Activated naive CD4-positive, alpha-beta T cell treated with anti-CD3 and anti-CD28 coated beads, Interleukin-2, amount 10 ng/mL, durations not matched to agents 7 days and 5 days (primary cell): Measurements from ENCODE around the gene NEK9.
"Not testable (repeated sequence)": the region's sequence is repeated elsewhere in the genome, so short reads cannot be mapped to it uniquely, and the experiment has no call there.

ENCODE experiments used
- CTCF ChIA-PET: fragments of 350-600 bp; sonication (Branson Sonifier 250); formaldehyde crosslinking; loops from one replicate; lab custom pipeline; 2021; ENCODE audit warnings: antibody characterized with exemption; lab: Charles Lee
- DNase-seq: peaks from one replicate; pipeline ENCODE4 v3.0.0-alpha.2; 2020
- H3K27ac Mint-ChIP-seq: one replicate; pipeline ENCODE4 v1.8.0; 2021; ENCODE audit warnings: mild to moderate bottlenecking, moderate library complexity, mixed read lengths
- H3K27me3 Mint-ChIP-seq: one replicate; pipeline ENCODE4 v1.8.0; 2021; ENCODE audit warnings: mild to moderate bottlenecking, mixed read lengths
- H3K36me3 Mint-ChIP-seq: one replicate; pipeline ENCODE4 v1.8.0; 2021; ENCODE audit warnings: mixed read lengths
- H3K4me1 Mint-ChIP-seq: one replicate; pipeline ENCODE4 v1.8.0; 2021; ENCODE audit warnings: mixed read lengths
- H3K4me3 Mint-ChIP-seq: one replicate; pipeline ENCODE4 v1.8.0; 2021; ENCODE audit warnings: mild to moderate bottlenecking, moderate library complexity, mixed read lengths
- H3K9me3 Mint-ChIP-seq: one replicate; pipeline ENCODE4 v1.8.0; 2021; ENCODE audit warnings: mixed read lengths

The NEK9 gene

DNA sequence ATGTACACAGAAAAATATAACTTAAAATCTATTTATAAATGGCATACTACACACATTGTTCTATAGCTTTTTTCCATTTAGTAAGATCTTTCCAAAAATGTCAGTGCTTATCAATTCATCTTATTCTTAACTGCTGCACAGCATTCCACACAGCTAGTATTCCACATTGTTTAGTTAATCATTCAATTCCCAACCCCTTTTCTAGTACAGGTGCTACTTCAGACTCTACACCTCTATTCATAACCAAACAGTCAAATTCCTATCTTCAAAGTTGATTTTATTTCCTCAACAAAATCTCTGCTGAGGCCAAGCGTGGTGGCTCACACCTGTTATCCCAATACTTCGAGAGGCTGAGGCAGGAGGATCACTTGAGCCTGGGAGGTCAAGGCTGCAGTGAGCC, 12.3 kb upstream of the NEK9 start:
- H3K27me3 Mint-ChIP-seq = no peaks in the 10 kb centered on the region
- H3K4me1 Mint-ChIP-seq = peaks cover 44% of the 10 kb centered on the region
- H3K4me3 Mint-ChIP-seq = no peak overlapping the region
- no peaks in the 10 kb centered on the region for H3K9me3 Mint-ChIP-seq
- no peak for DNase-seq
- H3K27ac Mint-ChIP-seq = no peak overlapping the region
- CTCF ChIA-PET = interaction anchor here (1.0 to 2.8 kb wide), 6 partner anchors 8 to 165 kb away, joined by 3 to 14 read pairs (median 10); no protein-coding TSS in a partner anchor
- peaks cover 34% of the 10 kb centered on the region for H3K36me3 Mint-ChIP-seq

DNA sequence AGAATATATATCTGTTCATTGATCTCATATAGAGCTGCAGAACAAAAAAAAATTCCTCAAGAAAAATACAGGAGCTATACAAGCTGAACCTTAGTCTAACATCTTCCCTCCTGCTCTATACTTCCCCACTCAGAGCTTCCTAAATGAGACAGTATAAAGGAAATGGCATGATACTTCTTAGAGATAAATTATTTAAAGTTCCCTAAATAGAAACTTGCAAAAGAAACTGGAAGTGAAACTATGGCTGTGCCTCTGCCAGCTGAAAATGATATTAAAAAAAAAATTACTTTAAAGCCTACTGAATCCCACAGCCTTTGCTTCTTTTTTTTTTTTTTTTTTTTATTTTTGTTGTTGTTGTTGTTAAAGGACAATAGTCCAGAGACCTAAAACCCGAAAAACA, 11.6 kb upstream of the NEK9 start:
- peaks cover 38% of the 10 kb centered on the region for H3K36me3 Mint-ChIP-seq
- no peaks in the 10 kb centered on the region for H3K9me3 Mint-ChIP-seq
- no peak for DNase-seq
- H3K27me3 Mint-ChIP-seq = no peaks in the 10 kb centered on the region
- H3K27ac Mint-ChIP-seq = peak overlapping the region; percentile 73
- H3K4me1 Mint-ChIP-seq = peaks cover 41% of the 10 kb centered on the region
- H3K4me3 Mint-ChIP-seq = no peak overlapping the region
- CTCF ChIA-PET = interaction anchor here (0.9 to 1.9 kb wide), 7 partner anchors 50 to 768 kb away, joined by 3 to 13 read pairs (median 3); no protein-coding TSS in a partner anchor

DNA sequence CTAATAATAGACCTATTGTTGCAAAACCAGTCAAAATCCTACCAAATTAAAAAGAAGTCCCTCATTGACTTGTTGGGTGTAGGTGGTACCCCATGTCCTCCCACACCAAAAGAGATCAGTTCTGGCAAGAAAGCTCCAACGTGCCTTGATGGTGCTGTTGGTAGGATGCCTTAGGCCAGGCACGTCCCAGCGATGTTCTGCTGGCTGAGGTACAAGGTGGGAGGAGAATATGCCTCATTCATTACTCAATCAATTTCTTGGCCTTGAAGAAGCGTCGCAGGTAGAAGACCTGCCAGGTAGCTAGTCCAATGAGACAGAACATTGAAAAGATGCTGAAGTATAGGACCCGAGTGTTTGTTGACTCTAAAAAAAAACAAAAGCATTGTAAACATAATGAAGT, 7.8 kb upstream of the NEK9 start:
- no peak overlapping the region for H3K4me3 Mint-ChIP-seq
- CTCF ChIA-PET = interaction anchor here (1.1 to 2.9 kb wide), 5 partner anchors 29 to 171 kb away, joined by 3 to 17 read pairs (median 15); no protein-coding TSS in a partner anchor
- no peak for DNase-seq
- no peaks in the 10 kb centered on the region for H3K27me3 Mint-ChIP-seq
- H3K9me3 Mint-ChIP-seq = no peaks in the 10 kb centered on the region
- peaks cover 39% of the 10 kb centered on the region for H3K36me3 Mint-ChIP-seq
- H3K27ac Mint-ChIP-seq = no peak overlapping the region
- H3K4me1 Mint-ChIP-seq = peaks cover 27% of the 10 kb centered on the region

DNA sequence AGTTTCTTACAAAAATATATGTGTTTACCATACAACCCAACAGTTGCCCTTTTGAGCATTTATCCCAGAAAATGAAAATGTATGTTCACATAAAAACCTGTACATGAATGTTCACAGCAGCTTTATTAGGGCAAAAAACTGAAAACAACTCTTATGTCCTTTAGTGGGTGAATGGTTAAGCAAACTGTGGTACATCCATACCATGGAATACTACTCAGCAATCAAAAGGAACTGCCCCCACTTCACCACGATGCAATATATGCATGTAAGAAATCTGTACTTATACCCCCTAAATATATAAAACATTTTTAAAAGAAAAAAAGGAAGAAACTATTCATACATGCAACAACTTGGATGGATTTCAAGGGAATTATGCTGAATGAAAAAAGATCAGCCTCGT, 6.7 kb upstream of the NEK9 start:
- H3K9me3 Mint-ChIP-seq = no peaks in the 10 kb centered on the region
- no peak overlapping the region for H3K4me3 Mint-ChIP-seq
- DNase-seq = no peak
- H3K36me3 Mint-ChIP-seq = peaks cover 35% of the 10 kb centered on the region
- CTCF ChIA-PET = interaction anchor here (1.6 to 2.9 kb wide), 3 partner anchors 30 to 164 kb away, joined by 5 to 15 read pairs (median 15); no protein-coding TSS in a partner anchor
- peaks cover 21% of the 10 kb centered on the region for H3K4me1 Mint-ChIP-seq
- no peak overlapping the region for H3K27ac Mint-ChIP-seq
- no peaks in the 10 kb centered on the region for H3K27me3 Mint-ChIP-seq

DNA sequence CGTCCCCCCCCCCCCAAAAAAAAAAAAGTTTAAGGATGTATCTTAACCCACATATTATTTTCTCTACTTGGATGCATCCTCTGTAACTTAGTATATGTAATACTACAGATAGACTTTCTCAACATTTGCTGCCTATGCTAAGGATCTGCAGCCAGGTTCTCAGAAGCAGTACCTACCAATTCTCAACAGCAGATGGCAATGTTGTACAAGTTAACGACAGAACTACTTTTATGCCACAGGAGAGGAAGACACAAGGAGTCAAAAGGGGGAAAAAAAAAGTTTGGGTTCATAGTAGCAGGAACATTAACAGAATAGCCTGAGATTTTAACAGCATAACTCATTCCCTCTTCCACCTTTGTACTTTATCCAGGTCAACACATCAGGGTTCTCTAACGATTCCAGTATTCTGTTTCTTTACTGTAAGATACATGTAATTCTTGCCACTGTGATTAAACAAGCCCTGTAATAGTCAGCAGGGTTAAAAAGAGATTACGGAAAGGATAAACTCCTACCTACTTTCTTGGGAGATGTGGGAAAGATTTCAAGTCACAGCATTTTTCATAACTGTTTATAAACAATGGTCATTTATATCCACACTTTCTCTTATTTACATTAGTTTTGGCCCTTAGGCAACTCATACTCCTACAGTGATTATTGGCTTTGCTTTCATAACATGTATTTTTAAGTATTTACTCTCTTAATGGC, 5.7 kb upstream of the NEK9 start:
- Mint-ChIP-seq H3K27me3 (no peaks in the 10 kb centered on the region), H3K4me1 (peaks cover 22% of the 10 kb centered on the region), H3K9me3 (no peaks in the 10 kb centered on the region), H3K27ac (no peak overlapping the region), H3K36me3 (peaks cover 37% of the 10 kb centered on the region), H3K4me3 (no peak overlapping the region)
- peak; percentile 58 for DNase-seq
- CTCF ChIA-PET = interaction anchor here (0.7 to 8.3 kb wide), 8 partner anchors 8 to 807 kb away, joined by 3 to 100 read pairs (median 6); no protein-coding TSS in a partner anchor

DNA sequence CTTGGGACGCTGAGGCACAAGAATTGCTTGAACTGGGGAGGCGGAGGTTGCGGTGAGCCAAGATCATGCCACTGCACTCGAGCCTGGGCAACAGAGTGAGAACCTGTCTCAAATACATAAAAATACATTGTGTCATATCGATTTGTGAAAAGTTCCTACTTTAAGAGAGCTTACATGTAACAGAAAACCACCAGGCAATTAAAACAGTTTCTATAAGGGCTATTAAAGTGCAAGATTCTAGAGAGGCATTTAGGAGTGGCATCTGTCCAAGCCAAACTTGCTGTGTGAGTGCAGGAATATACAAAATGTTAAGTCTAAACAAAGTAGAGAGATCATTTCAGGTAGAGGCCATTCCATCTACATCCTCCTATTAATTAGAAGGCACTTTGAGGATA, 1.7 kb upstream of the NEK9 start:
- Mint-ChIP-seq H3K36me3 (peaks cover 37% of the 10 kb centered on the region), H3K27ac (no peak overlapping the region), H3K4me3 (peak overlapping the region; percentile 11), H3K4me1 (peaks cover 46% of the 10 kb centered on the region), H3K27me3 (no peaks in the 10 kb centered on the region), H3K9me3 (no peaks in the 10 kb centered on the region)
- CTCF ChIA-PET = interaction anchor here (1.0 to 8.3 kb wide), 4 partner anchors 169 to 360 kb away, joined by 3 to 100 read pairs (median 38); no protein-coding TSS in a partner anchor
- no peak for DNase-seq

DNA sequence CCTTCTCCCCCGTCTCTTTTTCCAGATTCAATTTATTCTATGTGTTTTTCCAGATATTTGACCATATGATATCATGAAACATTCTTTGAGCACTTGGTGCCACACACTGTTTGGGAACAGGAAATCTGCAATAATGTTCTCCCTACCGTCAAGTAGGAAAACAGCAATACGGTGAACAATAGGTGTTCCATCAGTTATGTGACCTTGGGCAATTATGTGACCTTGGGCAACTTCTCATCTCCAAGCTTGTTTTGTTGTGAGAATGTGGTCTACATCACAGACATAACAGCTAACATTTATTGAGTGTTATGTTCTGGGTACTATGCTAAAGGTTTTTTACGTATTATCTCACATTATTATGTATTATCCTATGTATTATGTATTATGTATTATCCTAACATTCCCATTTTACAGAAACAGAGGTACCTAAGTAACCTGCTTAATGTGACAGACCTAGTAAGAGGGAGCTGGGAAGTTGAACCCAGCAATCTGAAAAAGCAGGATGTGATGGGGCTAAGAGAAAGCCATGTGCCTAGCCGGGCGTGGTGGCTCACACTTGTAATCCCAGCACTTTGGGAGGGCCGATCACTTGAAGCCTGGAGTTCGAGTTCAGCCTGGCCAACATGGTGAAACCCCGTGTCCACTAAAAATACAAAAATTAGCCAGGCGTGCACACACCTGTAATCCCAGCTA, 1.2 kb upstream of the NEK9 start:
- no peaks in the 10 kb centered on the region for H3K27me3 Mint-ChIP-seq
- CTCF ChIA-PET = interaction anchor here (1.0 to 8.3 kb wide), 4 partner anchors 169 to 360 kb away, joined by 3 to 100 read pairs (median 38); no protein-coding TSS in a partner anchor

DNA sequence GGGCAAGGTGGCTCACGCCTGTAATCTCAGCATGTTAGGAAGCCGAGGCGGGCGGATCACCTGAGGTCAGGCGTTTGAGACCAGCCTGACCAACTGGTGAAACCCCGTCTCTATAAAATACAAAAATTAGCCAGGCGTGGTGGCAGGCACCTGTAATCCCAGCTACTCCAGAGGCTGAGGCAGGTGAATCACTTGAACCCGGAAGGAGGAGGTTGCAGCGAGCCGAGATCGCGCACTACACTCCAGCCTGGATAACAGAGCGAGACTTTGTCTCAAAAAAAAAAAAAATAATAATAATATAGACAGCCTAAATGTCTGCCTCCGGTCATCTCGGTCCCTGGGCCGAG, 599 bp upstream of the NEK9 start:
- Mint-ChIP-seq H3K36me3 (peaks cover 29% of the 10 kb centered on the region), H3K4me3 (peak overlapping the region; percentile 97), H3K4me1 (peaks cover 43% of the 10 kb centered on the region), H3K27ac (peak overlapping the region; percentile 96)
- CTCF ChIA-PET = interaction anchor here (1.0 to 8.3 kb wide), 5 partner anchors 39 to 361 kb away, joined by 3 to 100 read pairs (median 5); no protein-coding TSS in a partner anchor
- not testable (repeated sequence) for H3K9me3 Mint-ChIP-seq, H3K27me3 Mint-ChIP-seq
- peak; percentile 35 for DNase-seq

More for the DNA sequence above, 1.2 kb upstream of the NEK9 start:
- Mint-ChIP-seq H3K4me3 (peak overlapping the region; percentile 97), H3K4me1 (peaks cover 46% of the 10 kb centered on the region), H3K9me3 (no peaks in the 10 kb centered on the region), H3K27ac (peak overlapping the region; percentile 96), H3K36me3 (peaks cover 31% of the 10 kb centered on the region)
- no peak for DNase-seq

DNA sequence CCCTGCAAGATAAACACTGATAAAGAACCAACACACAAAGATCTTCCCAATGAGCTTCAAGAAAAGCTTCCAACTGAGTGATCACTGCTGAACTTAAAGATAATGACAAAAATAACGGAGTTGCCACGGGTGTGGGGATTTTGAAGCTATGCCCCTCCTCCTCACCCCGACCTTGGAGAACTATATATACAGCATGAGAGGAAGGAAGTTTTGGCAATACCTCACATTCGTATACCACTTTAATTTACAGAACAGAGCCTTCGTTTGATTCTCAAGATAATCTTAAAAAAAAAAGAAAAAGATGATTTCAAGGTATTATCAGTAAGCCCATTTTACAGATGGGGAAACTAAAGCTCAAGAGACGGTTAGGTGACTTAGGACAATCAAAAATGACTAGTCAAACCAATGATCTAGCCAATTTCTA, 715 bp downstream of the NEK9 start:
- DNase-seq = peak; percentile 26
- peaks cover 41% of the 10 kb centered on the region for H3K4me1 Mint-ChIP-seq
- H3K9me3 Mint-ChIP-seq = no peaks in the 10 kb centered on the region
- H3K36me3 Mint-ChIP-seq = peaks cover 32% of the 10 kb centered on the region
- peak overlapping the region; percentile 96 for H3K27ac Mint-ChIP-seq
- peak overlapping the region; percentile 97 for H3K4me3 Mint-ChIP-seq
- H3K27me3 Mint-ChIP-seq = no peaks in the 10 kb centered on the region
- CTCF ChIA-PET = interaction anchor here (1.1 to 8.3 kb wide), 4 partner anchors 37 to 265 kb away, joined by 3 to 100 read pairs (median 6); no protein-coding TSS in a partner anchor

DNA sequence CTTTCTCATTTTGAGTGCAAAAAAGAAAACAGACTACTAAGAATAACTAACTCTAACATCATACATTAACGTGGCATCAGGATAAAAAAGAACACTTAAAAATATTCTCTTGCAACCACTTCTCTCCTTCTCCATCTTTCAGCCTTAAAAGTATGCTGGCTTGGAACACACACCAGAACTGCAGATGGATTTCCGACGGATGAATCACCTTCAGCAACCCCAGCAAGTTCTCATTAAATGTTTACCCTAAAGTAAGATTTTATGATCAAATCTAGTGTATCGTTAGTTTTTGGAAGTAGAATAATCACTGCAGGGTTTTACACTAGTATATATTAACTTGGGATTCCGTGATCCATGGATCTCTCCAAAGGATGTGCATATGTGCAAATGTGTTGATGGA, 1.2 kb downstream of the NEK9 start:
- no peaks in the 10 kb centered on the region for H3K9me3 Mint-ChIP-seq
- H3K36me3 Mint-ChIP-seq = peaks cover 31% of the 10 kb centered on the region
- H3K27ac Mint-ChIP-seq = peak overlapping the region; percentile 96
- peaks cover 41% of the 10 kb centered on the region for H3K4me1 Mint-ChIP-seq
- CTCF ChIA-PET = interaction anchor here (1.1 to 8.3 kb wide), 4 partner anchors 17 to 265 kb away, joined by 3 to 100 read pairs (median 6); no protein-coding TSS in a partner anchor
- no peaks in the 10 kb centered on the region for H3K27me3 Mint-ChIP-seq
- no peak for DNase-seq
- H3K4me3 Mint-ChIP-seq = peak overlapping the region; percentile 97

DNA sequence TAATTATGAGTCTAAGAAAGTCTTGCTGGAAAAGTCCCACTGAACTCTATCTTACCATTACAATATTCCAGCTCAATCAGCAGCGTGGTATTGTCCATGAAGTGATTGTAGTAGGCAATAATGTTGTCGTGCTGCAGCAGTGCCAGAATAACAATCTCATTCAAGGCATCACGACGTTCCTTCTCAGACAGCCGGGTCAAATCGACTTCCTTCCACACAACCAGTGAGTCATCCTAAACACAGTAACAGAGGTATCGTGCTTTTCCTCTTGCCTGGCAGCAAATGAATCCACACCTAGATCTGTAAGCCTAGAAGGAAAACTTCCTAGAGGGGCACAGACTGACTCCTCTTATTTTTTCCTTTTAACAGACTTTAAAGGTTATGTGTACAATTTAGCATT, 2.9 kb downstream of the NEK9 start:
- Mint-ChIP-seq H3K36me3 (peaks cover 36% of the 10 kb centered on the region), H3K27ac (peak overlapping the region; percentile 16), H3K9me3 (no peaks in the 10 kb centered on the region), H3K27me3 (no peaks in the 10 kb centered on the region), H3K4me3 (no peak overlapping the region), H3K4me1 (peaks cover 39% of the 10 kb centered on the region)
- DNase-seq = peak; percentile 28
- CTCF ChIA-PET = interaction anchor here (0.8 to 1.2 kb wide), 2 partner anchors 18 to 263 kb away, joined by 3 read pairs; no protein-coding TSS in a partner anchor

DNA sequence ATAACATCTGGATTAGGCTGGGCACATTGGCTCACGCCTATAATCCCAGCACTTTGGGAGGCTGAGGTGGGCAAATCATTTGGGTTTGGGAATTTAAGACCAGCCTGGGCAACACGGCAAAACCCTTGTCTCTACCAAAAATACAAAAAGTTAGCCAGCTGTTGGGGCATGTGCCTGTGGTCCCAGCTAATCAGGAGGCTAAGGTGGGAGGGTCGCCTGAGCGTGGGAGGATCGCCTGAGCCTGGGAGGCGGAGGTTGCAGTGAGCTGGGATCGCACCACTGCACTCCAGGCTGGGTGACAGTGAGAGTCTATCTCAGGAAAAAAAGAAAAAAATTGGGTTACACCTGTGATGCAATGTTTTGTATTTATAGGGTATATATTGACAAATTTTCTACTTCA, 5.3 kb downstream of the NEK9 start:
- no peak overlapping the region for H3K27ac Mint-ChIP-seq

DNA sequence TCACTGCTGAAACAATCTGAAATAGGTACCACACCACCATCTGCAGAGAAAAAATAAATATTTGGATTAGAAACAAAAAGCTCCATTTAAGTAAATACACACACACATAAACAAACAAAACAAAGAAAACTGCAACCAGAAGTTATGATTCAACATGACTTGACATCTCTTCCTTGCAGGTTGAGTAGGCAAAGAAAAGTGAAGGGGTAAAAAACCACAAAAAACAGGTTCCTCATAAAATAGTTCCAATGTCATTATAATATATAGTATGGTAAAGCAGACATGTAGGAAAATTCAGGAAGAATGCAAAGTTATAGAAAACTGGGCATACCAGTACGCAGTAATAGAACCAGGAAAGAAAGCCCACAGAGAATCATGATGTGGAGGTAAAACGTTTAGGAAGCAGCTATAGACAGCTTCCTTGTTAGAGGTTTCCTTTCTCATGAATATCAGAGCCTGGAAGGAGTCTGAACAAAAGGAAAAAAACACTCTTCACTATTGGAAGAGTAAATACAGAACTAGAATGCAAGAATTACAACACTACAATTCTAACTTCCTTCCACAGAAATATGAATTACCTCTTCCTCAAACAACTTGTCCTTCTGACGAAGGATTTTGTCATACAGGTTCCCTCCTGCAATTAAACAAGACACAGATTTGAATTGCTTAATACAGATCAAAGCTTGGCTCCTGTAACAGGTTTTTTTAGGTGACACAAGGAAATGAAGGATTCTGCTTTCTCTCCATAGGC, 6.1 kb downstream of the NEK9 start:
- Mint-ChIP-seq H3K4me3 (no peak overlapping the region), H3K27ac (no peak overlapping the region), H3K9me3 (no peaks in the 10 kb centered on the region), H3K27me3 (no peaks in the 10 kb centered on the region), H3K36me3 (peaks cover 42% of the 10 kb centered on the region), H3K4me1 (peaks cover 21% of the 10 kb centered on the region)
- DNase-seq = no peak
- CTCF ChIA-PET = interaction anchor here (1.3 to 1.5 kb wide), 2 partner anchors 32 to 182 kb away, joined by 4 to 5 read pairs; no protein-coding TSS in a partner anchor

More for the DNA sequence above, 5.3 kb downstream of the NEK9 start:
- DNase-seq = no peak
- Mint-ChIP-seq H3K36me3 (peaks cover 43% of the 10 kb centered on the region), H3K9me3 (no peaks in the 10 kb centered on the region), H3K4me1 (peaks cover 27% of the 10 kb centered on the region), H3K27me3 (no peaks in the 10 kb centered on the region), H3K4me3 (no peak overlapping the region)
- CTCF ChIA-PET = interaction anchor here (1.5 kb wide), 1 partner anchor 181 kb away, joined by 5 read pairs; no protein-coding TSS in a partner anchor
